Panc1 (cell line): ENCODE measurements around the gene YBEY. TPM values are rescaled to one million over a fixed set of nuclear protein-coding genes. Genes with fewer than 3 reads are reported as not detected.

Experiments used
- ATAC-seq: fragments of 200-7000 bp; cut with Tn5 transposase; 2 replicates; pipeline ENCODE4 v1.9.1; 2020; ENCODE audit warnings: mild to moderate bottlenecking, moderate library complexity
- BruUV-seq: library from RNA; stranded (reverse); fragments of 400-500 nt; replicated peaks from 2 replicates; lab custom pipeline; 2021; lab: Mats Ljungman, UMichigan
- CTCF ChIA-PET: fragments of 300-600 bp; sonication (Branson Sonifier 250); formaldehyde crosslinking; loops from one replicate; lab custom pipeline; 2022; ENCODE audit warnings: antibody characterized with exemption; lab: Charles Lee
- POLR2A ChIA-PET: fragments of 300-600 bp; sonication (Branson Sonifier 250); formaldehyde crosslinking; loops from one replicate; lab custom pipeline; 2022; ENCODE audit warnings: antibody characterized with exemption; lab: Charles Lee
- DNase-seq: peaks from one replicate; pipeline ENCODE4 v3.0.0-alpha.2; 2010; ENCODE audit warnings: low read depth, low spot score
- H3K27ac ChIP-seq: 2 replicates; pipeline ENCODE4 v1.5.1; 2011; ENCODE audit warnings: mild to moderate bottlenecking, low read length, inconsistent platforms
- H3K27me3 ChIP-seq: fragments of 200-500 bp; sonication (Bioruptor generic); 2 replicates; pipeline ENCODE4 v1.6.0; 2014; ENCODE audit warnings: low read length, inconsistent platforms; ENCODE audit not compliant: control insufficient read depth, insufficient read depth
- H3K36me3 ChIP-seq: fragments of 200-500 bp; sonication (Bioruptor generic); 2 replicates; pipeline ENCODE4 v1.5.1; 2014; ENCODE audit warnings: inconsistent platforms, mild to moderate bottlenecking, low read length, moderate library complexity; ENCODE audit not compliant: control insufficient read depth, insufficient read depth
- H3K4me1 ChIP-seq: 2 replicates; pipeline ENCODE4 v1.5.1; 2011; ENCODE audit warnings: inconsistent platforms, mild to moderate bottlenecking, low read length, moderate library complexity; ENCODE audit not compliant: control insufficient read depth, insufficient read depth
- H3K4me3 ChIP-seq, 2 experiments: 2 replicates each; pipeline ENCODE4 v1.5.1; 2011 to 2012; ENCODE audit warnings: low read depth in 2 of 2, low read length in 2 of 2, mild to moderate bottlenecking in 2 of 2, inconsistent platforms in 1 of 2, moderate library complexity in 1 of 2
- H3K9me3 ChIP-seq: fragments of 200-500 bp; sonication (Bioruptor generic); 2 replicates; pipeline ENCODE4 v1.5.1; 2014; ENCODE audit warnings: low read depth, mild to moderate bottlenecking, inconsistent platforms, low read length, moderate library complexity; ENCODE audit not compliant: control insufficient read depth, insufficient read depth
- CTCF ChIP-seq: fragments of 450-650 bp; IDR thresholded peaks from 2 replicates; pipeline ENCODE4 v1.5.1; 2017; ENCODE audit warnings: mild to moderate bottlenecking
- POLR2AphosphoS5 ChIP-seq: IDR thresholded peaks from 2 replicates; pipeline ENCODE4 v1.6.1; 2012; ENCODE audit warnings: mild to moderate bottlenecking, low read depth, low read length, moderate library complexity
- SIN3A ChIP-seq: IDR thresholded peaks from 2 replicates; pipeline ENCODE4 v1.6.1; 2012; ENCODE audit warnings: low read depth, mild to moderate bottlenecking, low read length, moderate library complexity, borderline replicate concordance; ENCODE audit not compliant: insufficient read depth
- TCF7L2 ChIP-seq: IDR thresholded peaks from 2 replicates; pipeline ENCODE4 v1.6.1; 2011; ENCODE audit warnings: mild to moderate bottlenecking, low read depth, low read length, inconsistent platforms
- in situ Hi-C: cut with HindIII; loops from 2 replicates; pipeline ENCODE4 v1.10.0; 2016; ENCODE audit warnings: low sequenced_read_pairs, low pct_unique_long_range_greater_than_20kb
- intact Hi-C: fragments of 100-400 bp; cut with micrococcal nuclease; formaldehyde crosslinking; loops from one replicate; pipeline ENCODE4 v1.10.0; 2022; ENCODE audit not compliant: unreplicated experiment
- total RNA-seq: library from RNA; stranded (reverse); gene quantifications from one replicate; pipeline ENCODE4 v1.2.1, GENCODE V29; 2021; ENCODE audit not compliant: unreplicated experiment
- TF ChIP-seq, protein P1 (sequence below), 2 experiments: IDR thresholded peaks; 2 replicates each; pipeline ENCODE4 v1.6.1; 2011 to 2012; ENCODE audit warnings: low read depth in 2 of 2, control low read depth in 1 of 2, low read length in 1 of 2, mild to moderate bottlenecking in 1 of 2, moderate library complexity in 1 of 2; ENCODE audit not compliant: insufficient read depth in 1 of 2

The YBEY gene
- total RNA-seq, 1 experiment from 2014 or later: 10.7 TPM

DNA sequence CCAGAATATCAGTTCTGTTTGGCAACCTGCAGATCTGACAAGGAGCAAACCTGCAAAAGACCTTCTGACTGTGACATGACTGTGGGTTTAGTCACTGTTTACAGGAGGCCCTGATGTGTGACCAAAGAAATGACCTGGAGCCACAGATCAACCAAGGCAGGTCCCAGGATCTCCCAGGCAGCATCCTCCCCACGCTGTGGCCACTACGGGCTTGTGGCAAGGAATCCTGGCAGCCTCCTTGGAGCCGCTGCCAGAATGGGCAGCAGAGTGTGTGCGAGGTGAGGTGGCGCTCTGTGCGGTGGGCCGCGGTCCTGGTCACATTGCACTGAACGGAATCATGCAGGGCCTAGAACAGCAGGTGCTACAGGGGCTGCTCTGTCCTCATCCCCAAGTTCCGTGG lies 16.7 kb upstream of the YBEY start:
- ATAC-seq (peak; percentile 93), DNase-seq (peak; percentile 48)
- ChIA-PET CTCF (no interaction called here), POLR2A (no interaction called here)
- in situ Hi-C loops: no loop called here
- no peaks in the 10 kb centered on the region for H3K27me3 ChIP-seq
- TSS peak; percentile 27 for BruUV-seq
- peaks cover 6% of the 10 kb centered on the region; the same call in 1 of the 2 replicates for H3K36me3 ChIP-seq
- peaks cover 19% of the 10 kb centered on the region for H3K4me1 ChIP-seq
- intact Hi-C loops: no loop called here
- TF ChIP-seq SIN3A: no peak
- TF ChIP-seq CTCF: no peak
- H3K9me3 ChIP-seq: no peaks in the 10 kb centered on the region
- H3K4me3 ChIP-seq: no peak overlapping the region
- H3K27ac ChIP-seq: peak overlapping the region; percentile 52

- TF ChIP-seq, protein P1, sequence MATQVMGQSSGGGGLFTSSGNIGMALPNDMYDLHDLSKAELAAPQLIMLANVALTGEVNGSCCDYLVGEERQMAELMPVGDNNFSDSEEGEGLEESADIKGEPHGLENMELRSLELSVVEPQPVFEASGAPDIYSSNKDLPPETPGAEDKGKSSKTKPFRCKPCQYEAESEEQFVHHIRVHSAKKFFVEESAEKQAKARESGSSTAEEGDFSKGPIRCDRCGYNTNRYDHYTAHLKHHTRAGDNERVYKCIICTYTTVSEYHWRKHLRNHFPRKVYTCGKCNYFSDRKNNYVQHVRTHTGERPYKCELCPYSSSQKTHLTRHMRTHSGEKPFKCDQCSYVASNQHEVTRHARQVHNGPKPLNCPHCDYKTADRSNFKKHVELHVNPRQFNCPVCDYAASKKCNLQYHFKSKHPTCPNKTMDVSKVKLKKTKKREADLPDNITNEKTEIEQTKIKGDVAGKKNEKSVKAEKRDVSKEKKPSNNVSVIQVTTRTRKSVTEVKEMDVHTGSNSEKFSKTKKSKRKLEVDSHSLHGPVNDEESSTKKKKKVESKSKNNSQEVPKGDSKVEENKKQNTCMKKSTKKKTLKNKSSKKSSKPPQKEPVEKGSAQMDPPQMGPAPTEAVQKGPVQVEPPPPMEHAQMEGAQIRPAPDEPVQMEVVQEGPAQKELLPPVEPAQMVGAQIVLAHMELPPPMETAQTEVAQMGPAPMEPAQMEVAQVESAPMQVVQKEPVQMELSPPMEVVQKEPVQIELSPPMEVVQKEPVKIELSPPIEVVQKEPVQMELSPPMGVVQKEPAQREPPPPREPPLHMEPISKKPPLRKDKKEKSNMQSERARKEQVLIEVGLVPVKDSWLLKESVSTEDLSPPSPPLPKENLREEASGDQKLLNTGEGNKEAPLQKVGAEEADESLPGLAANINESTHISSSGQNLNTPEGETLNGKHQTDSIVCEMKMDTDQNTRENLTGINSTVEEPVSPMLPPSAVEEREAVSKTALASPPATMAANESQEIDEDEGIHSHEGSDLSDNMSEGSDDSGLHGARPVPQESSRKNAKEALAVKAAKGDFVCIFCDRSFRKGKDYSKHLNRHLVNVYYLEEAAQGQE (IDR thresholded peaks at IDR 0.05; ENCODE audit: insufficient read depth in 1 of 2, low read depth in 2 of 2, low read length in 1 of 2): no peak
- TF ChIP-seq CTCF (no peak), POLR2AphosphoS5 (no peak), TCF7L2 (no peak), SIN3A (no peak)
- intact Hi-C loops (no loop called here), in situ Hi-C loops (no loop called here)
- no peaks in the 10 kb centered on the region for H3K27me3 ChIP-seq
- H3K9me3 ChIP-seq: no peaks in the 10 kb centered on the region
- ChIA-PET CTCF (no interaction called here), POLR2A (no interaction called here)
- H3K36me3 ChIP-seq: peaks cover 12% of the 10 kb centered on the region; the same call in 1 of the 2 replicates
- H3K4me3 ChIP-seq: no peak overlapping the region
- ATAC-seq (no peak), DNase-seq (no peak)
- peaks cover 16% of the 10 kb centered on the region for H3K4me1 ChIP-seq
- no TSS peak for BruUV-seq
- H3K27ac ChIP-seq: no peak overlapping the region
These were observed 12.8 kb upstream of the YBEY start for GRCh38 chr21:46273341-46273740.
